Measurements from ENCODE around the gene HMCN2.

The HMCN2 gene, protein sequence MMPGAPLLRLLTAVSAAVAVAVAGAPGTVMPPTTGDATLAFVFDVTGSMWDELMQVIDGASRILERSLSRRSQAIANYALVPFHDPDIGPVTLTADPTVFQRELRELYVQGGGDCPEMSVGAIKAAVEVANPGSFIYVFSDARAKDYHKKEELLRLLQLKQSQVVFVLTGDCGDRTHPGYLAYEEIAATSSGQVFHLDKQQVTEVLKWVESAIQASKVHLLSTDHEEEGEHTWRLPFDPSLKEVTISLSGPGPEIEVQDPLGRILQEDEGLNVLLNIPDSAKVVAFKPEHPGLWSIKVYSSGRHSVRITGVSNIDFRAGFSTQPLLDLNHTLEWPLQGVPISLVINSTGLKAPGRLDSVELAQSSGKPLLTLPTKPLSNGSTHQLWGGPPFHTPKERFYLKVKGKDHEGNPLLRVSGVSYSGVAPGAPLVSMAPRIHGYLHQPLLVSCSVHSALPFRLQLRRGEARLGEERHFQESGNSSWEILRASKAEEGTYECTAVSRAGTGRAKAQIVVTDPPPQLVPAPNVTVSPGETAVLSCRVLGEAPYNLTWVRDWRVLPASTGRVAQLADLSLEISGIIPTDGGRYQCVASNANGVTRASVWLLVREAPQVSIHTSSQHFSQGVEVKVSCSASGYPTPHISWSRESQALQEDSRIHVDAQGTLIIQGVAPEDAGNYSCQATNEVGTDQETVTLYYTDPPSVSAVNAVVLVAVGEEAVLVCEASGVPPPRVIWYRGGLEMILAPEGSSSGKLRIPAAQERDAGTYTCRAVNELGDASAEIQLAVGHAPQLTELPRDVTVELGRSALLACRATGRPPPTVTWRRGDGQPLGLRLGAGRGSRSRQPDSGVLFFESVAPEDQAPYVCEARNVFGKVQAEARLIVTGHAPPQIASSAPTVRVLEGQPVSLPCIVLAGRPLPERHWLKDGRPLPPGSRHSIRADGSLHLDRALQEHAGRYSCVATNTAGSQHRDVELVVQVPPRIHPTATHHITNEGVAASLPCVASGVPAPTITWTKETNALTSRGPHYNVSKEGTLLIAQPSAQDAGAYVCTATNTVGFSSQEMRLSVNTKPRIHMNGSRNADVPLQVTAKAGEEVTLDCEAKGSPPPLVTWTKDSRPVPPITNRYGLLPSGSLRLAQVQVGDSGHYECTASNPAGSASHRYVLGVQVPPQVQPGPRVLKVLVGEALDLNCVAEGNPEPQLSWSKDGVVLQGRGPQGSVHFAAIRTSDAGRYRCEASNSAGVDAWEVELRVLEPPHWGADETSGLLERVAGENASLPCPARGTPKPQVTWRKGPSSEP (N-terminal part only)

DNA sequence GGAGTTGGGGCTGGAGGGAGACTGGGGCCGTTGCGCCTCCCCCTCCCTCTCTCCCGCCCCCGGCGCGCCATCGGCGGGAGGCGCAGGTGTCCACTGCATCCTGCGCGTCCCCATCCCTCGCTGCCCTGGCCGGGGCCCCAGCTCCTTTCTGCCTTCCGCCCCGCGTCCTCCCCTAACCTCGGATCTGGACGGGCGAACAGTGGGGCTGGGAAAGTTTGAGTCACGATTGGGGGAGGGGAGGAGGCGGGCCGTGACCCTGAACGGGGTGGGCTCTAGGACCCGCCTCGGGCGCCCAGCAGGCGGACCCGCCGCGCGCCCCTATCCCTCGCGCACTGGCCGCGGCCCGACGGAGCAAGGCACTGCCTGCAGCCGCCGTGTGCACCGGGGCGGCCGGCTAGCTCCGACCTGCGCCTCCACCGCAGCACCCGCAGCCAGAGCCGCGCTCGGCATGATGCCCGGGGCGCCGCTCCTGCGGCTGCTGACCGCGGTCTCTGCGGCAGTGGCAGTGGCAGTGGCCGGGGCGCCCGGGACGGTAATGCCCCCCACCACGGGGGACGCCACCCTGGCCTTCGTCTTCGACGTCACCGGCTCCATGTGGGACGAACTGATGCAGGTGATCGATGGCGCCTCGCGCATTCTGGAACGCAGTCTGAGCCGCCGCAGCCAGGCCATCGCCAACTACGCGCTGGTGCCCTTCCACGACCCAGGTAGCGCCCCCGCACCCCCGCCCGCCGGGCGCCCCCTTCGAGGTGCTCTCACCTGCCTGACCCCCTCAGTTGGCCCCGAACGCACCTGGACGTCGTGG is at the start of gene HMCN2:
TSS of gene HMCN2 (plus strand) at position 330 of the 805 bp plus-strand sequence. CDS start at position 449, 119 bp downstream.
- no peak for FAIRE-seq

DNA sequence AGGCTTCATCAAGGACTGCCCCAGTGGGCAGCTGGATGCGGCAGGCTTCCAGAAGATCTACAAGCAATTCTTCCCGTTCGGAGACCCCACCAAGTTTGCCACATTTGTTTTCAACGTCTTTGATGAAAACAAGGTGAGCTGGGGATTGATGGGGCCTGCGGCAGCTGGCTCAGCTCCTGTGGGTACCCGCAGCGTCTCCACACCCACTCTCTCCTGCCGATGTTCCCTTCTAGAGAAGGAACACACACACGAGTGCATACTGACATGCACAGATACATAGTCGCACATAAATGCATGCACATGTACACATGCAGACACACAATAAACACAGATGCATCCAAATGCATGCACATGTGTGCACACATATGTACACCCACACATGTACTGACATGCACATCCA is 47.7 kb upstream of the HMCN2 start:
- no peak for DNase-seq (ENCODE audit: insufficient read length, low spot score)
- no peak for FAIRE-seq

More for the DNA sequence above, at the start of gene HMCN2:
- no peak for DNase-seq (ENCODE audit: insufficient read length, low spot score)

DNA sequence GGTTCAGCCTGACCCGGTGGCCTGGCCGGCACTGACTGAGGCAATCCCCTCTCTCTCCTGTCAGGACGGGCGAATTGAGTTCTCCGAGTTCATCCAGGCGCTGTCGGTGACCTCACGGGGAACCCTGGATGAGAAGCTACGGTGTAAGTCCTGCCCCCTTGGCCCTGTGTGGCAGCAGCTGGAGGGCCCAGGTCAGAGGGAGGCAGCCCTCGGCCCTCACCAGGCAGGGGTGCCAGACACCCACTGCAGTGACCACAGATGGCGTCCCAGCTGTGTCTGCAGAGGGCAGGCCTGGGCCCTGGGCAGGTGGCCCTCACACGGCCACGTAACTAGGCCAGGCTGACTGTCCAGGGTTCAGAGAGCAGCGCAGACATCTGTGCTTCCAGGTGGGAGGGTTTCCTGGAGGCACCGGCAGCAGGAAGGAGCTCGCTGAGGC is 45.9 kb upstream of the HMCN2 start:
- DNase-seq (ENCODE audit: insufficient read length, low spot score) (no peak), FAIRE-seq (no peak)

DNA sequence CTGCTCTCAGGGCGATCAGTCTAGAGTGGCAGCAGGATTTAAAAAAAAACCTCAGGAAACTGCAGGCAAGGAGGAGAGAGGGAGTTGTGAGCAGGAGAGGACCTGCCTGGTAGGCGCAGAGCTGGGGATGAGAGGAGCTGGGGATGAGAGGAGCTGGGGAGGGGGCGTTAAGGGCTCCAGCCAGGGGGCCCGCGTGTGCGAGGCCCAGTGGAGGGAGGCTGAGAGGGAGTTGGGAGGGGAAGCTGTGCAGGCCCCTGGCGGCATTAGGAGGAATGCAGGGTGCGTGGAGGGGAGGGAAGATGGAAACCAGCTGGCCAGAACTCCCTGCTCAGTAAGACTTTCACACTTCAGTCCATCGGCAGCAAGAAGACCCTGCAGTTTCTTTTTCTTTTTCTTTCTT is 45.2 kb upstream of the HMCN2 start:
- FAIRE-seq (no peak), DNase-seq (ENCODE audit: insufficient read length, low spot score) (no peak)

DNA sequence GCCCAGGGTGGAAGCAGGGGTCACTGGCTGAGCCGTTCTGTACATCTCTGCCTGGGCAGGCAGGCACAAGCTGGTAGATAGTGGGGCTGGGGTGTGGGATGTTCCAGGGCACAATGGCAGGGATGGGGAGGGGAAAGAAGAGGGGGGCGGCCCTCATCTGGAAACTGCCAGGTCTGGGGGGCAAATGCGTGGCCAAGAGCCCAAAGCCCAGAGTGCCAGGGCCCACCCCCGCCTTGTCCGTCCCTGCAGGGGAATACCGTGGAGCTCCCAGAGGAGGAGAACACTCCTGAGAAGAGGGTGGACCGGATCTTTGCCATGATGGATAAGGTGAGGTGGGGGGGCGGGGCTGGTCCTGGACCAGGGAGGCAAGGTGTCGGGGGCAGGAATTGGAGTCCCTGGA is 42.7 kb upstream of the HMCN2 start:
- no peak for FAIRE-seq
- DNase-seq (ENCODE audit: insufficient read length, low spot score) = no peak

DNA sequence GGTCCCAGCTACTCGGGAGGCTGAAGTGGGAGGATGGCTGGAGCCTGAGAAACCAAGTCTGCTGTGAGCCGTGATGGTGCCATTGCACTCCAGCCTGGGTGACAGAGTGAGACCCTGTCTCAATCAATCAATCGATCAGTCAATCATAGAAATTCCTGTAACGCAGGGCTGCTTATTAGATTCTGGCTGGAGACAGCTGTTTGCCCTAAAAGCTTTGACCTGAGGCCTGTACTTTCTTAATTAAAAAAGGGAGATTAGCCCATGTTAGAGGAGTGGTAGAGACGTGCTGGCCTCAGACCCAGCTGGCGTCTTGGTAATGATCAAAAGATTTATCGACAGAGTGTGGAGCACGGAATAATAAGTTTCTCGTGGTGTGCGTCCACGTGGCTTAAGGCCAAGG is 40.5 kb upstream of the HMCN2 start:
- FAIRE-seq (no peak), DNase-seq (ENCODE audit: insufficient read length, low spot score) (no peak)

DNA sequence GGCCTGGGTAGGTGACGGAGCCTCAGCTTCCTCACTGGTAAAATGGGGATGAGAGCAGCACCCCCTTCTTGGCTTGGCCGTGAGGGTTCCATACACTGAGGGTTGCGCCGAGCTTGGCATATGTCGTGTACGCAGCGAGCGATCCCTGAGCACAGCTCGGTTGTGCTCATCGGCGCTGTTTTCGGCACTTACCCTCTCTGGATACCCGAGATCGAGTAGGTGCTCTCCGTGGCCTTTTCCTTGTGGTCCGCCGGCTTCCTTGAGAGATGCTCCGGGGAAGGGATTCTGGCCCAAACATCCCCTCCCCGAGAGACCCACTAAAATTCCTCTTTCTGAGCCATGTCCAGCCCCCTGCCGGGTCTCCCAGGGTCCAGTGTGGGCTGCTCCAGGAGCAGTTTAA is 40.0 kb upstream of the HMCN2 start:
- no peak for FAIRE-seq
- no peak for DNase-seq (ENCODE audit: insufficient read length, low spot score)

DNA sequence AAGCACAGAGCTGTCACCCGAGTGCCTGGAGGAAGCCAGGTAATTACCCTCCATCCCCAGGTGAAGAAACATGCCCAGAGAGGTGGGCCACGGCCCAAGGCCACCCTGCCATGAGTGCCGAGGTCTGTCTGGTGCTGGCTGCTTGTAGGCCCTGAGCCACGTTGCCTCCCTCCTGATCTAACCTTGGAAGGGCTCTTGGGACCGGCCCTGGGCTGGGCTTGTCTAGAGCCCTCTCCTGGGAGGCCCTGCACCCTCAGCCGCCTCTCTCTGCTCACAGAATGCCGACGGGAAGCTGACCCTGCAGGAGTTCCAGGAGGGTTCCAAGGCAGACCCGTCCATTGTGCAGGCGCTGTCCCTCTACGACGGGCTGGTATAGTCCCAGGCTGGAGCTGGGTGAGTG is 39.4 kb upstream of the HMCN2 start:
- DNase-seq (ENCODE audit: insufficient read length, low spot score) (no peak), FAIRE-seq (no peak)

DNA sequence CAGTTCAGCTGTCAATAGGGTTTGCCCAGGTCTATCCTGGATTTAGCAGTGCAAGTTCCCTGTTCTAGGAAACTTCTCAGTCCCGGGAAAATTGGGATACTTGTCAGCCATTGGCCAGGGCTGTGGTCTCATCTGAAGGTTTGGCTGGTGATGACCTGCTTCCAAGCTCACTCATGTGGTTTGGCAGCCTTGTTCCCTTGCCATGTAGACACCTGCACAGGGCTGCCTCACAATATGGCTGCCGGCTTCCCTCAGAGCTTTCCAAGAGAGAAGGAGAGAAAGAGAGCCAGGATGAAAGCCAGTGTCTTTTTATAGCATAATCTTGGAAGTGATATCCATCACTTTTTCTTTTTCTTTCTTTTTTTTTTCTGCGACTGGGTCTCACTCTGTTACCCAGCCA is 37.7 kb upstream of the HMCN2 start:
- FAIRE-seq = no peak
- no peak for DNase-seq (ENCODE audit: insufficient read length, low spot score)

DNA sequence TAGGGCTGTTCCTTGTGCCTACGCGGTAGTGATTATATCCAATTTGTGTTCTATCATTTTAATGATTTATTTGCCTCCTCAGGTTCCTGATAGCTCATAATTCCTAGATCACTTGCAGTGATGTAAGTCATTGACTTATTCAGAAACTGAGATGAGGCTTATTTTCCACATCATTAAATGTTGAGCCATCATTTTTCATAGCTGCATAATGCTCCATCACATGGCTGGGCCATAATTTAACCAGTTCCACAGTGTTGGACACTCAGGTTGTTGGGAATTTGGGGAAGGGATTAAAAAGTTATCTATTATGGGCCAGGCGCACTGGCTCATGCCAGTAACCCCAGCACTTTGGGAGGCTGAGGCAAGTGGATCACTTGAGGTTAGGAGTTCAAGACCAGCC is 35.8 kb upstream of the HMCN2 start:
- no peak for DNase-seq (ENCODE audit: insufficient read length, low spot score)
- no peak for FAIRE-seq

DNA sequence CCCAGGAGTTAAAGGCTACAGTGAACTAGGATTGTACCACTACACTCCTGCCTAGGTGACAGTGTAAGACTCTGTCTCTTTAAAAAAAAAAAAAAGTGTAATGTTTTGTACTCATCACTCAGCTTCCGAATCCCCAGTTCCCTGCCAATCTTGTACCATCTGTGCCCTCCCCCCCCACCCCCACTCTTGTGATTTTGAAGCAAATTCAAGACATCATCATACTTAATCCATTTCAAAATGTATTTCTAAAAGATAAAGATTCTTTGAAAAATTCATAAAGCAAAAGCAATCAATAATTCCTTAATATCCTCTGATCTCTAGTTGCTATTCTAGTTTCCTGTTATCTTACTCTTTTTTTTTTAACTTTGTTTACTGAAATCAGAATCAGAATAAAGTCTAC is 34.9 kb upstream of the HMCN2 start:
- no peak for FAIRE-seq
- no peak for DNase-seq (ENCODE audit: insufficient read length, low spot score)

DNA sequence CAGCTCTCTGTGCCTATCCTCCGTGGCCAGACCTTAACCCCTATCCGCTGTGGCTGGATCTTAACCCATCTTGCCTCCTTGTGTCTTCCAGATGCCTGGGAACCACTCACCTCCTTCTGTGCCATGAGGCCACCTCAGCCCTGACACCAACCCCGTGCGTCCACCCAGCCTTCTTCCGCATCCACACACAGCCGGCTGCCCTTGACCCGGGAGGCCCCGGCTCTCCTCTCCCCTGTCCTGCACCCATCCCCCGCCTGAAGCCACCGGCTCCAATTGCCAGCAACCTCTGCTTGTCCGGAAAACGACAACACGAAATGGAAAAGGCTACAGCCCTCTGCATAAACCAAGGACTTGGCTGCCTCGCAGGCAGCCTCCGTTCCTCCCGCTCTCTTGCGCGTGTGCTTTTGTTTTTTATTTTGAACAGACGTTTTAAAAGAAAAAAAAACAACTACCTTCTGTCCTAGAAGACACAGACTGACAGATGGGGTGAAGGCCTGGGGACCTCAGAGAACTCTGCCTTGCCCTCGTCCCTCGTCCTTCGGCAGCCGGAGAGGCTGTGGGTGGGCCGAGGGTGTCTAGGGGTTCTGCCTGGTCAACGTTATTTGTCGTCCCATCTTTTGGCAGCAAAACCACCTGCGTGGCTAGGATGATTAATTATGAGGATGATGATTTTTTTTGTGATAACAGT is 32.5 kb upstream of the HMCN2 start:
- no peak for DNase-seq (ENCODE audit: insufficient read length, low spot score)
- no peak for FAIRE-seq

DNA sequence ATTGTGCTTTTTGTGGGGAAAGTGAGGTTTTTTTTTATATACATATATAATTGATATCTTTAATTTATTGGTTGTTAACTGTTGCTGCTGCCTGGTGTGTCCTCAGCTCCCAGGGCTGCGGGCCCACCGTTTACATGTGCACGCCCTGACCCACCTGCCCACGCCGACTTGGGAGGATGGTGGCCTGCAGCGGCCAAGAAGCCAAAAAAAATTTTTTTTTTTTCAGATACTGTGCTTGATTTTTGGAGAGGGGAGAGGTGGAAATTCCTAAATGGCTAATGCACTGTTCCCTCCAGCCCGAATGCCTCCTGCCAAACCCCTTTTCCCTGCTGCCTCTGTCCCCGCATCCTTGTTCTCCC is 32.0 kb upstream of the HMCN2 start:
- FAIRE-seq (no peak), DNase-seq (ENCODE audit: insufficient read length, low spot score) (no peak)

DNA sequence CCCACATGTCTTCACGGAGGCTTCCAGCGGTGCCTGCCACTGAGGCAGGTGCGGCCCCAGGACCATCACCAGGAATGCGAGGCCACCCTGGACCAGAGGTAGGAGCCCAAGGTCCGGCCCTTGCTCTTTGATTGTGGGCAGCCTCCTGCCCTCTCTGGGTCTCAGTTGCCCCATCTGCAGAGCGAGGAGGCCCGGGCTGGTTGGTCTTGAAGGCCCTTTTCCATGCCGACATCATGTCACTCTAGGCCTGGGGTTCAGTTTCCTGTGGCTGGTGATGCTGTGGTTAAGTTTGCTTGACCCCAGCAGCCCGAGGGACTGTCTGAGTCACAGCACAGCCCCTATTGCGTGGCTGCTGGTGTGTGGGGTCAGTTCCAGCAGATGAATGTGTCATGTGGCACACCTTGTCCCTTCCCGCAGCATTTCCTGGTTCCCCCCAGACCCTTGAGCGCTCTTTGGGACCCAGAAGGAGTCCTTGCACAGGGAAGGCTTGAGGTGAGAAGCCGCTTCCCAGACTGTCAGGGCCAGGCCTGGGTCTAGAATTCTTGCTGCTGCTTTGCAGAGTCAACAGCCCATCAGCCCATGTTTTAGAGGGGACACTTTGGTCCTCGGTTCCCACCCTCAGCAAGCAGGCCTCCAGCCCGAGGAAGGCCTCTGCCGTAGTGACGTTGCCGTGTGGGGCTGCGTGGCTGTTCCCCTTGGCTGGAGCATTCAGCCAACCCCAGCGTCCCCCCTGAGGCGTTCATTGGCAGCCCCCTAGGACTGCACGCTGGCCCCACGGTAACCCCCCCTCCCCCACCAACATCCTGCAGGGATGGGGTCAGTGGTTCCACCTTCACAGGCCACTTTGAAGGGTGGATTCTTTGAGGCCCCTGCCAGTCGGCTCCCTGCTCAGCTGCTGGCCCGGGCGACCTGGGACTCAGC is 31.0 kb upstream of the HMCN2 start:
- DNase-seq (ENCODE audit: insufficient read length, low spot score) = no peak
- no peak for FAIRE-seq

DNA sequence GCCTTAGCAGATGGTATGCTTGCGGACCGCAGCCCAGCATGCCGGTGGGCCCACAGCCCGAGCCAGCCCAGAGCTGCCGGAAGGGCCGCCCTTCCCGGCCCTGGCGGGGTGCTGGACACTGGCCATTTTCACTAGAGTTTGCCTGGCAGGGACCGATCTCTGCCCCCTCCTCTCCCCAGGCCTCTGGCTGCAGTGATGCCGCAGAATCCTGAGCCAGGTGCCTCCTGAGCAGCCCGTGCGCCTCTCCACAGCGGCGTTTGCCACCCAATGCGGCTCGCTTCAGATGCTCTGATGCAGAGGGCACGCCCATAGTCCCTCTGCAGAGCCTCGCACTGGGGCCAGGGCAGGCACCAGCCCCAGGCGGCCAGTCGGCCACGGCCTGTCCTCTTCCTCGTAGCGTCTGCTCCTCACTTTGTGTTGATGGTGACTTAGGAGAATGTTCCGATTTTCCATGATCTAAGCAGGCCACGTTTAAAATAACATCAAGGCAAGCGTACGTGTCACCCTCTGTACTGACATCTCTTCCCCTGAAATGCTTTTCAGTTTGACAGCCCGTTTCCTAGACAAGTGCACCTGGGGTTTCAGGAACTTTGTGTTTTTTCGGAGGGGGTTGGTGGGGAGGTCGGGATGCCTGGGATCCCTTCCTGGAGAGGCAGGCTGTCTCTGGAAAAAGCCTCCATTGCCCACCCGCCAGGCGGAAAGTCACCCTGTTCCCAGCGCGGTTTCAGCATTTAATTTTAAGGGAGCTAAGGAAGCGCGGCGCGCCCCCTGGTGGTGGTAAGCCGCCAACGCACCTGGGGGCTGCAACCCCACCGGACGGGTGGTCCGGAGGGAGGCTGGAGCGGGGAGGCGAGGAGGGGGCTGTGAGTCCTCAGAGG is 29.8 kb upstream of the HMCN2 start:
- DNase-seq (ENCODE audit: insufficient read length, low spot score) = peak; percentile 53
- FAIRE-seq = no peak

DNA sequence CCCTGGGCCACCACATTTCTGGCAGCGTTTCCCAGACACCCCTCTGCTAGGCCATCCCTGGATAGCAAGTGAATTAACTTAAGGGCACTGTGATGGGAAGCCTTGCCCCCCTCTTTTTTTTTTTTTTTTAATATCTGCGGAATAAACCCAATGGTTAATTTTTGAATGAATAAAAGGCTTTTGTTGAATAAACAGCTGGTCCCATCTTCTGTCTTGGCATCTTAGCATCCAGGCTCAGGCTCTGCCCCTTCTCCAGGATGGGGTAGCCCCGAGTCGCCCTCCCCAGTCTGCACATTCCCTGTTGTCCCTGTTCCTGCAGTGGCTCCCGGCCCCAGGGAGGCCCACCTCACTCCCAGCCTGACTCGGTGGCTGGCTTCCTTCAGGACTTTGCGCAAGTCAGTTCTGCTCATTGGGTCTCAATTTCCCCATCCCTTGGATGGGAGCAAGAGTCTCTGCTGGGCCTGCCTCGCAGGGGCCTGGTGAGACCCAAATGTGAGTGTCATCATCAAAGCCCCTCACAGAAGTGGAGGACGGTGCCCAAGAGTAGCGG is 29.0 kb upstream of the HMCN2 start:
- FAIRE-seq (no peak), DNase-seq (ENCODE audit: insufficient read length, low spot score) (no peak)

DNA sequence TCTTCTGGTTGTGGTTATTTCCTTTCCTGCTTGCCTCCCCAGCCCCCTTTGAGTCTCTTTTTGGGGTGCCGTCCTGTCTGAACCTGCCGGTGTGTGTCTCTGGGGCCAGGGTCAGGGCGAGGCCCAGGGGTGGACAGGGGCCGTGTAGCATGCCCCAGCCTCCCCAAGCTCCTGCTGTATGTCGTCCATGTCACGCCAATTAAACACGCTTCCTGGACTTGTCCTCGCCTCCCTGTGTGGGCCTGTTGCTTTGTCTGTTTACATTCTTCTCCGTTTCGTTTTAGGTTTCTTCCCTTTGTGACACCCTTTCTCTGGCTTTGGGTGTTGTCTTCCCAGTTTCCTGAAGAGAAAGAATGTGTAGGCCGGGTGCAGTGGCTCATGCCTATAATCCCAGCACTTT is 28.5 kb upstream of the HMCN2 start:
- DNase-seq (ENCODE audit: insufficient read length, low spot score) (no peak), FAIRE-seq (no peak)

All from GM19239 (cell line).